Measurements from ENCODE around the gene SCG3.
A peak's percentile ranks its signal among the peaks of the same experiment; 100 is the strongest.
"Not testable (repeated sequence)": the region's sequence is repeated elsewhere in the genome, so short reads cannot be mapped to it uniquely, and the experiment has no call there.

Gene SCG3

DNA sequence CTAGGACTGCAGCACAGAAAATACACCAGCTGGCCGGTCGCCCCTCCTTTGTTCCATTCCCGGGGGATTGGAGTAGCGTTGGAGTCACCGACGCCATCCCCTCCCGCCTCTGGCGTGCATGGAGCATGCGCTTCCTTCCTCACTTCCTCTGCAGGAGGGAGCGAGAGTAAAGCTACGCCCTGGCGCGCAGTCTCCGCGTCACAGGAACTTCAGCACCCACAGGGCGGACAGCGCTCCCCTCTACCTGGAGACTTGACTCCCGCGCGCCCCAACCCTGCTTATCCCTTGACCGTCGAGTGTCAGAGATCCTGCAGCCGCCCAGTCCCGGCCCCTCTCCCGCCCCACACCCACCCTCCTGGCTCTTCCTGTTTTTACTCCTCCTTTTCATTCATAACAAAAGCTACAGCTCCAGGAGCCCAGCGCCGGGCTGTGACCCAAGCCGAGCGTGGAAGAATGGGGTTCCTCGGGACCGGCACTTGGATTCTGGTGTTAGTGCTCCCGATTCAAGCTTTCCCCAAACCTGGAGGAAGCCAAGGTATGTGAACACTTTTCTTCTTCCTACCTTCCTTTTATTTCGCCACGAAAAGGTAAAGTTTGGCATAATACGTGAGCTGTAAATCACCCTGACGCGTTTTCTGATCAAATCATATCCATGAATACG lies at the start of gene SCG3:
TSS of gene SCG3 (plus strand) at position 201 of the 661 bp plus-strand sequence. CDS start at position 454, 253 bp downstream.
- DNase-seq: peak; percentile 84

DNA sequence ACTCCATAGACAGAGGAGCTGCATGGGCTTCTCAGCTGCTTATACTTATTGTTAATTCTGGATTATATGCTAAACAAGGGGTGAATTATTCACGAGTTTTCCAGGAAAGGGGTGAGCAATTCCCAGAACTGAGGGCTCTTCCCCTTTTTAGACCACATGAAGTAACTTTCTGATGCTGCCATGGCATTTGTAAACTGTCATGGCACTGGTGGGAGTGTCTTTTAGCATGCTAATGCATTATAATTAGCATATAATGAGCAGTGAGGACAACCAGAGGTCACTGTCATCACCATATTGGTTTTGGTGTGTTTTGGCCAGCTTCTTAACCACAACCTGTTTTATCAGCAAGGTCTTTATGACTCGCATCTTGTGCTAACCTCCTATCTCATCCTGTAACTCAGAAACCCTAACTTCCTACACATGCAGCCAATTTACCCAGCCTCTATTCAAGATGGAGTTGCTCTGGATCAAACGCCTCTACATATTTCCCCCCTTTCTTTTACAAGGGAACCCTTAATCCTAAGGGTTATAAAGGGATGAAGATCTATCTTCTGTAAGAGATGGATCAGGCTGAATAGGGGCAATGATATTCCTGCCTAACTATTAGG lies 46.6 kb upstream of the SCG3 start:
- no peak for DNase-seq

DNA sequence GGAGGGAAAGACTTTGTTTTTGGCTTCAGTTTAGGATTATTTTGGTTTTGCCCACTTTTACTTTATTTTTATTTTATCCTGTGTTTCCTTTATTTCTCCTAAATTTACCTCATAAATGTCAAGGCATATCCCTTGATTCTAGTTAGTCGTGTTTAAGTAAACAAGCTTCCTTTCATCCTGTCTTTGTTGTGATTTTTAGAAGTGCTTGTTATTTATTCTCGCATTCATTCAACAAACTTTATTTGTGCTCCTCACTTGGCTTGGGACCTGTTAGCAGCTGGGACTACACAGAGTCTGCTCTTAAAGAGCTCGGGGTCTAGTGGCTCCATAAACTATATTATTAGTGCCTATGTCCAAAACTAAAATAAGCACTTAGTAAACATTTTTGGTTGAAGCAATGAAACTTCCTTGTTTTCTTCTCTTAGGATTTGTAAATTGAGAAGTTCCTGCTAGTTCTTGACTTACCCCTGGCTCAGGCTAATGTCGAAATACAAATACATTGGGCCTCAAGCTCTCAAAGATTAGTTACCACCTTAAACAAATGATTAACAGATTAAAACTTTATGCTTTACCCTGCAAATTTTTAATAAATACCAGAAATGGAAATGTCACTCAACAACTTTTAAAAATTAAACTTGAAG lies 39.7 kb upstream of the SCG3 start:
- no peak for DNase-seq

DNA sequence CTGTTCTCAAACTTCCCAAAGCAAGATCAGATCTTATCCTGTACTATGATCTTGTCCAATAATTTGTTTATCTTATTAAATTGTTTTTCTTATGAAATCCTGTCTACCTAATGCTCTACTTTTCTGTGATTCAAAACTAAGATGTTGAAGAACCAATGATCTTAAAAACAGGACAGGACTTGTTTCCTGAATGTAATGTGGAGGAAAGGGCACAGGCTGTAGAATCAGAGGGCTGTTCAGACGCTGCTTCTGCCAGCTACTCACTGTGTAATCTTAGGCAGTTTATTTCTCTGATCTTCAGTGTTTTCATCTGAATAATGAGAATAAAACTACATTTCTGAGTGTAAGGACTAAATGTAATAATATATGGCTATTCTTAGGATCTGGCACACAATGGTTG lies 38.6 kb upstream of the SCG3 start:
- no peak for DNase-seq

DNA sequence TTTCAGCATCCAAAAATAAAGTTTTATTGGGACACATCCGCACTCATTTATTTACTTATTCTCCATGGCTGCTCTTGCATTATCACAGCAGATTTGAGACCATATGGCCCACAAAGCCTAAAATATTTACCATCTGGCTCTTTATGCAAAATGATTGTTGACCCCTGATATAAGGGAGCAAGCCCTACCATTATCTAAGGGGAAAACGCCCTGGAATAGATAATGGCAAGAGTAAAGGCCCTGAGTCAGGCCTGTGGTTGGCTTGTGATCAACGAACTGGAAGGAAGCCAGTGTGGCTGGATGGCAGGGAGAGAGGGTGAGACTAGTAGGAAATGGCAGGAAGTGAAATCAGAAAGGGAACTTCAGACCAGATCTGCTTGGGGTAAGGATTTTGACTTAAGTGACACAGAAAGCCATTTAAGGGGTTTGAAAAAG lies 34.2 kb upstream of the SCG3 start:
- DNase-seq: no peak

DNA sequence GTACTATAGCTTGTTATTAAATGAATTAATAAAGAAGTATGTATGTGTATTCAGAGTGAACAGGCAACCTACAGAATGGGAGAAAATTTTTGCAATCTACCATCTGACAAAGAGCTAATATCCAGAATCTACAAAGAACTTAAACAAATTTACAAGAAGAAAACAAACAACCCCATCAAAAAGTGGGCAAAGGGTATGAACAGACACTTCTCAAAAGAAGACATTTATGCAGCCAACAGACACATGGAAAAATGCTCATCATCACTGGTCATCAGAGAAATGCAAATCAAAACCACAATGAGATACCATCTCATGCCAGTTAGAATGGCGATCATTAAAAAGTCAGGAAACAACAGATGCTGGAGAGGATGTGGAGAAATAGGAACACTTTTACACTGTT lies 33.2 kb upstream of the SCG3 start:
- DNase-seq: not testable (repeated sequence)

DNA sequence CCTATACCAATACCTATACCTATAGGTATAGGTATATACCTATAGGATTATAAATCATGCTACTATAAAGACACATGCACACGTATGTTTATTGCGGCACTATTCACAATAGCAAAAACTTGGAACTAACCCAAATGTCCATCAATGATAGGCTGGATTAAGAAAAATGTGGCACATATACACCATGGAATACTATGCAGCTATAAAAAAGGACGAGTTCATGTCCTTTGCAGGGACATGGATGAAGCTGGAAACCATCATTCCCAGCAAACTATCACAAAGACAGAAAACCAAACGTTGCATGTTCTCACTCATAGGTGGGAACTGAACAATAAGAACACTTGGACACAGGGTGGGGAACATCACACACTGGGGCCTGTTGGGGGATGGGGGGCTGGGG lies 32.7 kb upstream of the SCG3 start:
- not testable (repeated sequence) for DNase-seq

DNA sequence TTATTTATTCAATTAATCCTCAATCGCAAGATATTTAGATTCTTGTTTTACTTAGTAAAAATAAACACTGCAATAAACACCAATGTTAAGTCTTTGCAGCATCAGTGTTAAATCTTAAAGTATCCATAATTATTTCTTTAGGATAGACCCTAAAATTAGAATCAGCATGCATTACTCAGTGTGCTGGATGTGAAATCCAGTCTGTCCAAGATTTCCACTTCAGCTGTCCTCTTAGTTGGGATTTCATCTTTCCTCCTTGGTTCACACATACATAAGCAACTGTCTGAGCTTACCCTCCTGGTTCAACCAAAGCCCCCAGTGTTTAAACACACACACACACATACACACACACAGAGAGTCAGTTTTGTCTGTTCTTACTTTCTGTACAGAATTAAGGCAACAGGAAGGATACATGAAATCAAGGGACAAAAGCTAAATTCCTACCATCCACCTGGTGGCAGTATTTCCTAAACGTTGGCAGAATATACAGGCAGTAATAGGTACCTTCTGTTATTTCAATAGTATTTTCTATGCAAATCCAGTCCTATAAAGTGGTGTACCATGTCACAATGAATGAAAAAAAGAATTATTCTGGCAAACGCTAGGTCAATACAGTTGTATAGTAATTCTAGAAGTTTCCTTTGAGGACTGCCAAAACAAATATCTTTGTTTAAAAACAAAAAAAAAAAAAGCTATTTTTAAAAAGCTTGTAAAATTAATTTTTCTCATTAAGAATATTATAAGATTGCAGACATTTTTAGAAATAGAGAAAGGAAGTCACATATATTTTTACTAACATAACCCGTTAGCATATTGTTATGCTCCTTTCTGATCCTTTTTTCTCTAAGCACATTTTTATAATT lies 31.4 kb upstream of the SCG3 start:
- peak; percentile 15 for DNase-seq

DNA sequence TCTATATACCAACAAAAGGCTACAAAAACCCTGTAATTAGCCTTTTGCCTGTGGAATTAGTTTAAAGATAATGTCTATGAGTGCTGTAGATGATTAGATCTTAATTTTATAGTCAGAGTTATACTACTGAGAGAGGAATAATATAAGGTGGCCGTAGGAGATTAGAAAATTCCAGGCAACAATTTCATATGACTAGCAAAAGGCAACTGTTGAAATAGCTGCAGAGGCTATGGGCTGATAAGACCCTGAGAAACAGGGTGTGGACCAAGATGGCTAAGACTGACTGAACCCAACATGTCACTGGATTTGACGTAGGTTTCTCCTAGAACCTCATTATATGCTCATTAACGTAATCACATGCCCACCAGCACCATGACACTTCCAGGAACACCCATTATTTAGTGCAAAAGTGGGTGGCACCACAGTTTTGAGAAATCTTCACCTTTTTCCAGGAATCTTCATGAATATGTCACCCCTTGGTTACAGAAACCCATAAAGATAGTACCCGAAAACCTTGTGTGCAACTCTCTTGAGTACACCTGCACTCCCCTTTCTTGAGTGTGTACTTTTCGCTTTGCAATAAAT lies 29.1 kb upstream of the SCG3 start:
- DNase-seq: no peak

DNA sequence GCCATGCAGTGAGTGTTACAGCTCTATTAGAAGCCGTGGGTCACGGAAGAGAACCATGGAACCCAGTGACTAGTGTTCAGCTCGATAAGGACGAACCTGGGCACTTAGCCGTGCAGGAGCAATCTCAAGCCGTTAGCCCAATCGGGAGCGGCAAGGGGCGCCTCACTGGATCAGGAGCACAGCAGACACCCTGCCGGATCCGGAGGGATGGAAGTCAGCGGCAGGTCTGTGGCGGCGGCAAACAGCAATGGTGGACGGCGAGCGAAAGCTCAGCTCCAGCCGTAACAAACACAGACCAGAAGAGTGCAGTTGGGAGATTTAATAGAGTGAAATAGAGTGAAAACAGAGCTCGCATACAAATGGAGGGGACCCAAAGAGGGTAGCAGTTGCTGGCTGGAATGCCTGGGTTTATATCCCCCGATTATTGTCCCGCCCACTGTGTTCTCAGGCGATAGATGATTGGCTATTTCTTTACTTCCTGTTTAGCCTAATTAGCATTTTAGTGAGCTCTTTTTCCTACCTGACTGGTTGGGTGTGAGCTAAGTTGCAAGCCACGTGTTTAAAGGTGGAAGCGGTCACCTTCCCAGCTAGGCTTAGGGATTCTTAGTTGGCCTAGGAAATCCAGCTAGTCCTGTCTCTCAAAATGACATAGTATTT lies 25.8 kb upstream of the SCG3 start:
- not testable (repeated sequence) for DNase-seq

DNA sequence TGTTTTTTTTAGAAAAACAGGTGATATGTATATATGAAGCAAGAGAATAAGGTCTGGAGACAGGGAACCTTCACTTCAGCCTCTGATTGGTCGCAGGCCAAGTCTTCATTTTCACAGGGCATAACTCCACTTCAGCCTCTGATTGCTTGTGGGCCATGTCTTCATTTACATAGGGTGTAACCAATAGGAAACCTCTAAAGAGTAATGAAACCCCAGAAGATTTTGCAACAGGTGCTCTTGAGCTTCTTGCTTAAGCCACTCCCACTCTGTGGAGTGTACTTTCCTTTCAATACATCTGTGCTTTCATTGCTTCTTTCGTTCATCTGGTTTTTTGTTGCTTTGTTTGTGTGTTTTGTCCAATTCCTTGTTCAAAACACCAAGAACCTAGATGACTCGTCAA lies 22.6 kb upstream of the SCG3 start:
- peak; percentile 12 for DNase-seq

DNA sequence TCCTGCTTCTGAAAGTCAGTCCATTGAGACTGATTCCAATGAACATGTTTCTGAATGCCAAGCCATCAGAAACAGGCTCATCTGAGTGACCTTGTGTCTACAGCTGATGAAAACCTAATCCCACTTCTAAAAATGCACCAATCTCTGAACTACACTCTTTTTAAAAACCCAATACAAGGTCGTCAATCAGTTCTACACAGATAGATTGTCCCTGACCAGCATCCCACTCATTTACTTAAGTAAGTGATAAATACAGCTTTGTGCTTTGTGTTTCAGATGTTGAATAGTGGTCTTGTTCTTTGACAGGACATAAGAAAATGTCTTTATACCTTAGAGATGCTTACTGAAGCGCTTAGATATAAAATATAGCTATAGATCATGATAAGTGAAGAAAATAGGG lies 20.2 kb upstream of the SCG3 start:
- no peak for DNase-seq

DNA sequence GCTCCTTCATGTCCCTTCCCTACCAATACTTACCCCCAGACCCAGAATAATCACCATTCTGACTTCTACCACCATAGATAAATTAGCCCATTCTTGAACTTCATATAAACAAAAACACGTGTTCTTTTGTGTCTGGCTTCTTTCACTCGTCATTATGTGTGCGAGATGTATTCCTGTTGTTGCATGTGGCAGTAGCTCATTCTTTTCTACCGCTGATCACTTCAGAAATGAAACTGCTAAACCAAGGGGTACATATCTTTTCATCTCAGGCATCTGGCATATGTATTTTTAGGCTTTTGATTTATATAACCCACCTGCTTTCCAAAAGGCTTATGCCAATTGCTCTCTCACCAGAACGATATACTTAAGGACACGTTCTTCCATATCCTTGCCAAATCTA lies 13.8 kb upstream of the SCG3 start:
- no peak for DNase-seq

DNA sequence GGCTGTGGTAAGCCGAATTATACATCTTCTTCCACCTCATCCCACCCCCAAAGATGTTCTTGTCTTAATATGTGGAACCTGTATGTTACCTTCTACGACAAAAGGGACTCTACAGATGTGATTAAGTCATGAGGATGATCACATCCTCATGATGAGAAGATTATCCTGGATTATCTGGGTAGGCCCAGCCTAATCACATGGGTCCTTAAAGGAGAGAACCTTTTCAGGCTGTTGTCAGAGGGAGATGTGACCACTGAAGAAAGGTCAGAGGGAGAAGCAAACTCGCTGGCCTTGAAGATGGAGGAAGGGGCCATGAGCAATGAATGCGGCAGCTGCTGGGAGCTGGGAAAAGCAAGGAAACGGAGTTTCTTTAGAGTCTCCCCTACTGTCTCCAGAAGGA lies 12.9 kb upstream of the SCG3 start:
- no peak for DNase-seq

DNA sequence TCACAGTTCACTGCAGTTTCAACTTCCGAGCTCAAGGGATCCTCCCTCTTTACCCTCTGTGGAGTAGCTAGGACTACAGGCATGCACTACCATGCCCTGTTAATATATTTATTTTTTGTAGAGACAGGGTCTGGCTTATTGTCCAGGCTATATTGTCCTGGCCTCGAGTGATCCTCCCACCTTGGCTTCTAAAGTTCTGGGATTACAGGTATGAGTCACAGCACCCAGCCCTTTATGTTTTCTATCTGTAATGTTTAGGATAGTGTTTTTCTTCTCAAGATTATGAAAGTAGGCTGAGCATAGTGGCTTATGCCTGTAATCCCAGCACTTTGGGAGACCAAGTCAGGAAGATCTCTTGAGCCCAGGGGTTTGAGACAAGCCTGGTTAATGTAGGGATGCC lies 11.9 kb upstream of the SCG3 start:
- DNase-seq: no peak

DNA sequence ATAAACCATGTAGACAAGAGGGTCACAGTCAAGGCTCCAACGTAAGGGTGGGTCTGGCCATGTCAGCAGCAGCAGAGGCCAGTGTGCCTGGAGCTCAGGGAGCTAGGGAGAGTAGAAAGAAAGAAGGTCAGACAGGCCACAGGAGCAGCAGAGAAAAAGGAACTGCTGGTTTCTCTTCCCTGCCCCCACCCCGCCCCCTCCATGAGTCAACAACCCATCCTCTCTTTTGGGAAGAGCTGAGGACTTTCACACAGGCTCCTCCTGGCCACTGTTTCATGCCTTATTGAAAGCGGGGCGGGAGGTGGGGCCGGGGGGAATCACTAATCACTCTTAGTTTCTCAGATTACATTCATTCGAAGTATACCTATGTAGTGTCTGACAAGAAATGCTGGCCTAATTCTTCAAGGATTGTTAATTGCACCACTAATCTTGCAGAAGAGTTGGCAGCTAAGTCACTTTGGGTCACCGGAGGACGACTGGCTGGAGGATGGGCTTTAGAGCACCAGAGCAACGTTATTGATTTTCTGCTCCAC lies 9.1 kb upstream of the SCG3 start:
- no peak for DNase-seq

DNA sequence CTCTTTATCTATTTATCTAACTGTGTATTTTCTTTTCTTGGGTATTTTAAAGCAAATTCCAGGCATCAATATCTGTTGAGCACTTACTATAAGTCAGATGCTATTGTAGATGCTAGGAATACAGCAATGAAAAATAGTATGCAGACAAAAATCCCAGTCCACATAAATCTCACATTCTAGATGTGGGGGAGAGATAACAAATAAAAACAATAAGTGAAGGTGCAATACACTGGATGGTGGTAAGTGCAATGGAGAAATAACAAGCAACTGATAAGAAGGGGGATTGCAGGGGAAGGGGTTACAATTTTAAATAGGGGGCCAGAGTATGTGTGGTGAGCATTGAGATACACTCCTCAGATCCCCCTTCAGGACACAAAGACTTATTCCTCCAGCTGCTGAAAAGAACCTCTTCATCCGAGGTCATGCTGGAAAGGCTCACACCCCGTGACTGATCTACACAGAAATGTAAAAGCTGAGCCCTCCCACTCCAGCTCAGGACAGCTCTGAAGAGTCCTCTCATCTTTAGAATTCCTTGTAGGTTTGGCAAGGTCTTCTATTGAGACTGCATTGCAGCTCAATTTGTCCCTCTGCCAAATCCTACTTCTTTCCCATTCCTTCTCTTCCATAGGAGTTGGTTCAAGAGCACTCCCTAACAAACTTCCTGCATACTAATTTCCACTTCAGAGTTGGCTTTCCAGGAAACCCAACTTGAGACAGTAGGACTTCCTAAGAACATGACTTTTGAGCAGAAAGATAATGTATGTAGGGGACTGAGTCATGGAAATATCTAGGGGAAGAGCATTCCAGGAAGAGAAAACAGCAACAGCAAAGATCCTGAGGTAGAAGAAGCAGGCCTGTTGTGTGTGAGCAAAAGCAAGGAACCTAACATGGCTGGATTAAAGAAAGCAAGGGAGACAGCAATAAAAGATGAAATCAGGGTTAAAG lies 8.1 kb upstream of the SCG3 start:
- no peak for DNase-seq

DNA sequence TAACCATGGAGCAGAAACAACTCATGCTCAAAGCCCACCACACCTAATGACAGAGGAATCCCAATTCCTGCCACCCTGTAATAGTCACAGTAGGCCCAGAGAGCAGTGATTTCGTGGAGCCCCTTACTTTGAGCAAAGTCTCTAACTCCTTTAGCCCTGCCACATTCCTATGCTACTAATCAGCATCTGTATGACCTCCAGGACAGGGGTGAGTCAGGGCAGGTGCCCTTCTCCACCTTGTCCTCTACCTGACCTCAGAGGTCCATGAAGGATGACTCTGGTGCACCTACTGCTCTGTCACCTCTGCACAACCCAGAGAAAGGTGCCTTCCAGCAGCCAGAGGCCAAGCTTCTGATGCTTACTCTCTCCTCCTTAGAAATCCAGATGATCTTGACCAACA lies 6.1 kb upstream of the SCG3 start:
- no peak for DNase-seq

DNA sequence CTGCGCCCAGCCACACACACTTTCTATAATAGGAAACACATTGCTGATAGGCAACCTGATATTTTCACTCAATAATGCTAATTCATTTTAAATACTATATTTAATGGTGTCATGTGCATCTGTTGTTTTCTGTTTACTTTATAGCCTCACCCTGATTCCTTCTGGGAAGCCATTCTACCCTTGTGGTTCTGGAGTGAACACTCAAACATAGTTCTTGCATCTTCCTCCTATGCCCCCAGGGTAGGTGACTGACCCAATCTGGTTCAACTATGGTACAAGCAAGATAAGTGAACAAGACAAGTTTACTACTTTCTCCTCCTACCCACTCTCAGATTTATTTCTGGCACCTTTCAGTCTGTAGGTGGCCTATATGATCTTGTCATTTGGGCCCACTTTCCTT lies 4.3 kb upstream of the SCG3 start:
- DNase-seq: no peak

DNA sequence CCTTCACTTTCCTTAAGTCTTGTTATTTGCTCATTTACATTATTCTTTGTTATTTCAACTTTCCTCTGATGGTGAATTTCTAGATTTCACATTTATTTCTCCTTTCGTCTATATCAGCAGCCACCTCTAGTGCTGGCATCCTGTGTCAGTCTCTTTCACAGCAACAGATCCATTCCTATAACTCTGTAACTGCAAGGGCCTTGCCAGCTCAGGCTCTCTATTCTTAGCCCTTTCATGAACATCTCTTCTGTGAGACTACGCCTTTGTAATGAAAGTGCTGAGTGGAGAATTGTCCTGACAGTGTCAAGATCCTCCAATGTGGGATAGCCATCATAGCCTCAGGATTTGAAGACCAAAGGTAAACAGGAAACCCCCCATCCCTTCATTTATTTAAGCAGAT lies 3.9 kb upstream of the SCG3 start:
- no peak for DNase-seq

DNA sequence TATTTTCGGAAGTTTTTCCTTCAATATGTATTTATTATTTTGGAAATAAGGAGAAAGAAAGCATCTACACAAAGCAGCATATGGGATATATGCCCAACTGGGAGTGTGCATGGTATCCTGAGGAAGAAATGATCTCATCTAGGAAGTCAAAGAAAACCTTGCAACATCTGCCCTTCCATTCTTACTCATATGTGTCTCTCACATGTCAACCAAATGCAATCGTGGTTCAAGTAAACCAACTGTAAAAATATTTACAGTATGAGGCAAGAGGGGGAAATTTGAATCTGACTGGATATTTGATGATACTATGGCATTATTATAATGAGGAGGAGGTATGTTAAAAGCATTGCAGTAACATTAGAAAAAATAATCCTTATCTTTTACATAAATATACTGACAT lies 3.2 kb upstream of the SCG3 start:
- DNase-seq: no peak
